Measurements from ENCODE around the gene RARS2.

Gene RARS2

DNA sequence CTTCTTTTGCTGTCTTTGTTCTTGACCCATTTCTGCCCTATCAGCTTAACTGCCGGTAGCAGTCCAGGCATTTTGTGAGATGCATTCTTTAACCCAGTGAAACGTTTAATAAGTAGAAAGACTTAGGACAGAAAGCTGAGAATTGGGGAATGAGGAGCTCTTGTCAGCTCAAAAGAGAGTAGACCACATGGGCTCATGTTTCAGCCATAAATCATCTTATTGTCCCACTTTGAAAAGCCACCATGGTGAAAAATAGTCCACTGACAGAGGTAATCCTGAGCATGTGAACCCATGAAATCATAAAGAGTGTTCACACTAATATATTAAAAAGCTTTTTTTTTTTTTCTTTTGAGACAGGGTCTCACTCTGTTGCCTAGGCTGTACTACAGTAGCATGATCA lies 16.4 kb upstream of the RARS2 start:
- H2AFZ ChIP-seq (ENCODE audit: low read length): no peak overlapping the region

GRCh38 chr6:87600576-87600975 lies 10.8 kb upstream of the RARS2 start:
- no peaks in the 10 kb centered on the region for H4K20me1 ChIP-seq (ENCODE audit: insufficient read depth, low read length, poor library complexity, severe bottlenecking)
- H3K9ac ChIP-seq (ENCODE audit: low read depth, low read length, poor library complexity, severe bottlenecking): no peak overlapping the region
- H2AFZ ChIP-seq (ENCODE audit: low read length): no peak overlapping the region
- no peak for TF ChIP-seq CTCF (conservative IDR thresholded peaks at IDR 0.05; ENCODE audit: low read length)
- TF ChIP-seq EZH2phosphoT487 (IDR thresholded peaks at IDR 0.05; ENCODE audit: borderline replicate concordance): no peak
- H3K9me2 ChIP-seq (replicated peaks; ENCODE audit: low read depth, low read length): no peaks in the 10 kb centered on the region
- H3K36me3 ChIP-seq (ENCODE audit: insufficient read depth, low read length): peaks cover 1% of the 10 kb centered on the region; the same call in 1 of the 2 replicates
- no peaks in the 10 kb centered on the region for H3K9me3 ChIP-seq (ENCODE audit: insufficient read depth, low read depth, low read length)
- H3K27me3 ChIP-seq (ENCODE audit: insufficient read depth, low read length, poor library complexity, severe bottlenecking): no peaks in the 10 kb centered on the region
- H3K79me2 ChIP-seq (ENCODE audit: insufficient read depth, low read length): no peaks in the 10 kb centered on the region
- no peaks in the 10 kb centered on the region for H3K4me1 ChIP-seq (ENCODE audit: insufficient read depth, low read length, poor library complexity, severe bottlenecking)
- H3K4me3 ChIP-seq (ENCODE audit: low read length, poor library complexity, severe bottlenecking): no peak overlapping the region
- H3F3A ChIP-seq (ENCODE audit: low read depth): no peaks in the 10 kb centered on the region
- no peak overlapping the region for H3K4me2 ChIP-seq (ENCODE audit: low read depth, low read length, poor library complexity, severe bottlenecking)

More for the DNA sequence above, 16.4 kb upstream of the RARS2 start:
- Histone ChIP-seq H3K79me2 (ENCODE audit: insufficient read depth, low read length) (no peaks in the 10 kb centered on the region), H3K36me3 (ENCODE audit: insufficient read depth, low read length) (no peaks in the 10 kb centered on the region), H4K20me1 (ENCODE audit: insufficient read depth, low read length, poor library complexity, severe bottlenecking) (no peaks in the 10 kb centered on the region), H3K4me3 (ENCODE audit: low read length, poor library complexity, severe bottlenecking) (no peak overlapping the region), H3K9me2 (replicated peaks; ENCODE audit: low read depth, low read length) (no peaks in the 10 kb centered on the region), H3K4me1 (ENCODE audit: insufficient read depth, low read length, poor library complexity, severe bottlenecking) (no peaks in the 10 kb centered on the region), H3F3A (ENCODE audit: low read depth) (no peaks in the 10 kb centered on the region), H3K27me3 (ENCODE audit: insufficient read depth, low read length, poor library complexity, severe bottlenecking) (no peaks in the 10 kb centered on the region), H3K9me3 (ENCODE audit: insufficient read depth, low read depth, low read length) (no peaks in the 10 kb centered on the region), H3K4me2 (ENCODE audit: low read depth, low read length, poor library complexity, severe bottlenecking) (no peak overlapping the region), H3K9ac (ENCODE audit: low read depth, low read length, poor library complexity, severe bottlenecking) (no peak overlapping the region)
- TF ChIP-seq CTCF (conservative IDR thresholded peaks at IDR 0.05; ENCODE audit: low read length) (no peak), EZH2phosphoT487 (IDR thresholded peaks at IDR 0.05; ENCODE audit: borderline replicate concordance) (no peak)

DNA sequence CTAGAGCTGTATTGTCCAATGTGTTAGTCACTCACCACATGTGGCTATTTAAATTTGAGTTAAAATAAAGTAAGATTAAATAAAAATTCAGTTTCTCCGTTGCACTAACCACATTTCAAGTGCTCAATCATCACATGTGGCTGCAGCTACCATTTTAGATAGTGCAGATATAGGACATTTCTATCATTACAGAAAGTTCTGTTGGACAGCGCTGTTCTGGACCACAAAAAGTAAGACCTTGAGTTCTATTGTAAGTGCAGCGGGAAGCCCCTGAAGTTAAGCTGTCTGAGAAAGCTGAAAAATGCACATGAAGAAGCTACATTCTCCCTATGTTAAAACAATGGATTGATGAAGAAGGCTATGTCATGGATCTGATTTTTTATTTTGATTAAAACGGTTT lies 1.2 kb upstream of the RARS2 start:
- H3K9ac ChIP-seq (ENCODE audit: low read depth, low read length, poor library complexity, severe bottlenecking): peak overlapping the region; percentile 86
- no peaks in the 10 kb centered on the region for H3F3A ChIP-seq (ENCODE audit: low read depth)
- TF ChIP-seq EZH2phosphoT487 (IDR thresholded peaks at IDR 0.05; ENCODE audit: borderline replicate concordance): no peak
- peak overlapping the region; percentile 75 for H3K4me2 ChIP-seq (ENCODE audit: low read depth, low read length, poor library complexity, severe bottlenecking)
- H3K4me1 ChIP-seq (ENCODE audit: insufficient read depth, low read length, poor library complexity, severe bottlenecking): peaks cover 34% of the 10 kb centered on the region
- H3K27me3 ChIP-seq (ENCODE audit: insufficient read depth, low read length, poor library complexity, severe bottlenecking): no peaks in the 10 kb centered on the region
- H3K79me2 ChIP-seq (ENCODE audit: insufficient read depth, low read length): peaks cover 60% of the 10 kb centered on the region
- H3K9me3 ChIP-seq (ENCODE audit: insufficient read depth, low read depth, low read length): no peaks in the 10 kb centered on the region
- H4K20me1 ChIP-seq (ENCODE audit: insufficient read depth, low read length, poor library complexity, severe bottlenecking): peaks cover 13% of the 10 kb centered on the region
- H3K9me2 ChIP-seq (replicated peaks; ENCODE audit: low read depth, low read length): no peaks in the 10 kb centered on the region
- H2AFZ ChIP-seq (ENCODE audit: low read length): no peak overlapping the region
- peaks cover 9% of the 10 kb centered on the region; the same call in 1 of the 2 replicates for H3K36me3 ChIP-seq (ENCODE audit: insufficient read depth, low read length)
- H3K4me3 ChIP-seq (ENCODE audit: low read length, poor library complexity, severe bottlenecking): peak overlapping the region; percentile 94

- peaks cover 6% of the 10 kb centered on the region; the same call in 1 of the 2 replicates for H3K36me3 ChIP-seq (ENCODE audit: insufficient read depth, low read length)
- no peak for TF ChIP-seq EZH2phosphoT487 (IDR thresholded peaks at IDR 0.05; ENCODE audit: borderline replicate concordance)
- TF ChIP-seq CTCF (conservative IDR thresholded peaks at IDR 0.05; ENCODE audit: low read length): no peak
- H3K4me2 ChIP-seq (ENCODE audit: low read depth, low read length, poor library complexity, severe bottlenecking): peak overlapping the region; percentile 75
- H3K9me2 ChIP-seq (replicated peaks; ENCODE audit: low read depth, low read length): no peaks in the 10 kb centered on the region
- H3K79me2 ChIP-seq (ENCODE audit: insufficient read depth, low read length): peaks cover 63% of the 10 kb centered on the region
- H3F3A ChIP-seq (ENCODE audit: low read depth): no peaks in the 10 kb centered on the region
- H3K4me3 ChIP-seq (ENCODE audit: low read length, poor library complexity, severe bottlenecking): peak overlapping the region; percentile 94
- H3K27me3 ChIP-seq (ENCODE audit: insufficient read depth, low read length, poor library complexity, severe bottlenecking): no peaks in the 10 kb centered on the region
- H3K9me3 ChIP-seq (ENCODE audit: insufficient read depth, low read depth, low read length): no peaks in the 10 kb centered on the region
- H2AFZ ChIP-seq (ENCODE audit: low read length): peak overlapping the region; percentile 92
- H3K9ac ChIP-seq (ENCODE audit: low read depth, low read length, poor library complexity, severe bottlenecking): peak overlapping the region; percentile 86
- peaks cover 17% of the 10 kb centered on the region for H4K20me1 ChIP-seq (ENCODE audit: insufficient read depth, low read length, poor library complexity, severe bottlenecking)
- peaks cover 34% of the 10 kb centered on the region for H3K4me1 ChIP-seq (ENCODE audit: insufficient read depth, low read length, poor library complexity, severe bottlenecking)
Measured at GRCh38 chr6:87590417-87590880, 662 bp upstream of the RARS2 start.
